Osteocyte (in vitro differentiated cells): Measurements from ENCODE around the gene HNRNPD. TPM values are rescaled to one million over a fixed set of nuclear protein-coding genes. Genes with fewer than 3 reads are reported as not detected.

Experiments used
- DNase-seq: peaks from one replicate; pipeline ENCODE4 v3.0.0; 2021; ENCODE audit warnings: mixed read lengths; ENCODE audit not compliant: unreplicated experiment; ENCODE audit errors: extremely low spot score
- H3K27ac Mint-ChIP-seq: one replicate; pipeline ENCODE4 v1.8.0; 2021; ENCODE audit warnings: mild to moderate bottlenecking, mixed read lengths; ENCODE audit not compliant: unreplicated experiment
- H3K27me3 Mint-ChIP-seq: one replicate; pipeline ENCODE4 v1.8.0; 2021; ENCODE audit warnings: mixed read lengths; ENCODE audit not compliant: unreplicated experiment
- H3K36me3 Mint-ChIP-seq: one replicate; pipeline ENCODE4 v1.8.0; 2021; ENCODE audit warnings: mixed read lengths; ENCODE audit not compliant: unreplicated experiment
- H3K4me1 Mint-ChIP-seq: one replicate; pipeline ENCODE4 v1.8.0; 2021; ENCODE audit warnings: mixed read lengths; ENCODE audit not compliant: unreplicated experiment
- H3K4me3 Mint-ChIP-seq: one replicate; pipeline ENCODE4 v1.8.0; 2021; ENCODE audit warnings: mild to moderate bottlenecking, moderate library complexity, mixed read lengths; ENCODE audit not compliant: unreplicated experiment
- H3K9me3 Mint-ChIP-seq: one replicate; pipeline ENCODE4 v1.8.0; 2021; ENCODE audit warnings: mixed read lengths; ENCODE audit not compliant: unreplicated experiment
- long read RNA-seq: library from polyadenylated mRNA; unstranded; transcript quantifications from one replicate; pipeline ENCODE4 v2.0.0, GENCODE V29; 2021
- total RNA-seq: library from RNA; stranded (reverse); gene quantifications from 2 replicates; pipeline ENCODE4 v1.2.1, GENCODE V29; 2021
- TF ChIP-seq, protein P1 (sequence below): fragments of 200-600 bp; sonication (generic); IDR thresholded peaks from 2 replicates; pipeline ENCODE4 v1.5.0; 2021; ENCODE audit warnings: antibody characterized with exemption, mild to moderate bottlenecking, moderate library complexity

HNRNPD gene, protein sequence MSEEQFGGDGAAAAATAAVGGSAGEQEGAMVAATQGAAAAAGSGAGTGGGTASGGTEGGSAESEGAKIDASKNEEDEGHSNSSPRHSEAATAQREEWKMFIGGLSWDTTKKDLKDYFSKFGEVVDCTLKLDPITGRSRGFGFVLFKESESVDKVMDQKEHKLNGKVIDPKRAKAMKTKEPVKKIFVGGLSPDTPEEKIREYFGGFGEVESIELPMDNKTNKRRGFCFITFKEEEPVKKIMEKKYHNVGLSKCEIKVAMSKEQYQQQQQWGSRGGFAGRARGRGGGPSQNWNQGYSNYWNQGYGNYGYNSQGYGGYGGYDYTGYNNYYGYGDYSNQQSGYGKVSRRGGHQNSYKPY
- 189 and 197 TPM in 2 replicates for total RNA-seq
- long read RNA-seq, partial matches to known transcripts, result 6 of 9 reads
- long read RNA-seq, other reads (novel, unspliced or antisense), result 3 of 9 reads

DNA sequence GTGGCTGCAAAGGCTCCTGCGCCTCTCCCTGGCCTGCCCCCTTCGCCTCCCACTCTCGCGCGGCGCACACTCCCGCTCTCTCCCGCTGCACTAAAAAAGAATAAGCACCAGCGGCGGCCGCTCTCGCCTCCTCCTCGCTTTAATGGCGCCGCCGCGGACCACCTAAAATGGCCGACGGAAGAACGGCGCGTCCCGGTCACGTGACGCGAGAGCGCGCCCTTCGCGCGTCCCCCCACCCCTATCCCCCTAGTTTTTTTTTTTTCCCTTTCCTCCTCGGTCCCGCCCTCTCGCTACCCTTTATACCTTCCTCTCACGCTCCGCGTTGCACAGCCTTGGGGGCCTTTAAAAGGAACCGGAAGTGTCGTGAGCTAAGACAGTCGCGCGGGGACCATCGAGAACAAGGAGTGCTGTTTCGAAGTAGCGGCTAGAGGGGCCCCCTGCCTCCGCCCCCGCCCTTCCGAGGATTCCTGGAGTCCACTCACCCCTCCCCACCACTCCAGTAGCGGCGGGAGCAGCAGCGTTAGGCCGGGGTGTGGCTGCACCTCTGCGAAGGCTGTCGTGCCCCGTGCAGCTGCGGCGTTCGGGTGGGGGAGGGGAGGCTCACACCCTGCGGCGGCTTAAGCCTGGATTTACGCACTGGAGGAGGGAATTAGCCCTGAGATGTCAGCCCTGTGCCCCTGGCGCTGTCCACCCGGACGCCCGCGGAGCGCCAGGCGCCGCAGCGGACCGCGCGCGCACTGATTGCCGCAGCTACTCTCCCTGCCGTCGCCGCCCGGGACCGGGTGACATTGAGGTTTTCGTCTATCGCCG is at the start of gene HNRNPD:
TSS of gene HNRNPD (minus strand) at position 176 of the 810 bp plus-strand sequence. CDS start 313 bp downstream, outside the sequence.
- Mint-ChIP-seq H3K4me3 (peak within 1 kb of the TSS; percentile 92), H3K27ac (peak within 1 kb of the TSS; percentile 98), H3K4me1 (peaks cover 41% of the 10 kb centered on the region), H3K27me3 (no peaks in the 10 kb centered on the region), H3K9me3 (no peaks in the 10 kb centered on the region), H3K36me3 (peaks cover 7% of the 10 kb centered on the region)
- TF ChIP-seq, protein P1, sequence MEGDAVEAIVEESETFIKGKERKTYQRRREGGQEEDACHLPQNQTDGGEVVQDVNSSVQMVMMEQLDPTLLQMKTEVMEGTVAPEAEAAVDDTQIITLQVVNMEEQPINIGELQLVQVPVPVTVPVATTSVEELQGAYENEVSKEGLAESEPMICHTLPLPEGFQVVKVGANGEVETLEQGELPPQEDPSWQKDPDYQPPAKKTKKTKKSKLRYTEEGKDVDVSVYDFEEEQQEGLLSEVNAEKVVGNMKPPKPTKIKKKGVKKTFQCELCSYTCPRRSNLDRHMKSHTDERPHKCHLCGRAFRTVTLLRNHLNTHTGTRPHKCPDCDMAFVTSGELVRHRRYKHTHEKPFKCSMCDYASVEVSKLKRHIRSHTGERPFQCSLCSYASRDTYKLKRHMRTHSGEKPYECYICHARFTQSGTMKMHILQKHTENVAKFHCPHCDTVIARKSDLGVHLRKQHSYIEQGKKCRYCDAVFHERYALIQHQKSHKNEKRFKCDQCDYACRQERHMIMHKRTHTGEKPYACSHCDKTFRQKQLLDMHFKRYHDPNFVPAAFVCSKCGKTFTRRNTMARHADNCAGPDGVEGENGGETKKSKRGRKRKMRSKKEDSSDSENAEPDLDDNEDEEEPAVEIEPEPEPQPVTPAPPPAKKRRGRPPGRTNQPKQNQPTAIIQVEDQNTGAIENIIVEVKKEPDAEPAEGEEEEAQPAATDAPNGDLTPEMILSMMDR, result no peak
- DNase-seq, result peak; percentile 98

DNA sequence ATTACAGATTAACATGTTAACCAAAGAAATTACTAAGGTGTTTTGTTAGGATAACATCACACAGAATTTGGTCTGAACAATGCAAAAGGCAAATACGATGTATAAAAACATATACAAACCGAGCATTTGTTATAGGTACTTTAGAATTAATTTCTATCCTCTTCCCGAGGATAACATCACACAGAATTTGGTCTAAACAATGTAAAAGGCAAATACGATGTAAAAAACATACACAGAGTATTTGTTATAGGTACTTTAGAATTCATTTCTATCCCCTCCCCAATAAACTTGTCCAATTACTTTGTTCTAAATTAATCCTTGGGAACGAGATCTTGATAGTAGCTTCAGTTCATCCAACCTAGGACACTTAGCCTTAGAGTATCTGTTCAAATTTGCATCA is 48.8 kb upstream of the HNRNPD start:
- Mint-ChIP-seq H3K27ac (no peak overlapping the region), H3K27me3 (no peaks in the 10 kb centered on the region), H3K4me1 (peaks cover 29% of the 10 kb centered on the region), H3K9me3 (no peaks in the 10 kb centered on the region), H3K4me3 (no peak overlapping the region), H3K36me3 (peaks cover 54% of the 10 kb centered on the region)
- TF ChIP-seq, protein P1, result no peak
- DNase-seq, result no peak

DNA sequence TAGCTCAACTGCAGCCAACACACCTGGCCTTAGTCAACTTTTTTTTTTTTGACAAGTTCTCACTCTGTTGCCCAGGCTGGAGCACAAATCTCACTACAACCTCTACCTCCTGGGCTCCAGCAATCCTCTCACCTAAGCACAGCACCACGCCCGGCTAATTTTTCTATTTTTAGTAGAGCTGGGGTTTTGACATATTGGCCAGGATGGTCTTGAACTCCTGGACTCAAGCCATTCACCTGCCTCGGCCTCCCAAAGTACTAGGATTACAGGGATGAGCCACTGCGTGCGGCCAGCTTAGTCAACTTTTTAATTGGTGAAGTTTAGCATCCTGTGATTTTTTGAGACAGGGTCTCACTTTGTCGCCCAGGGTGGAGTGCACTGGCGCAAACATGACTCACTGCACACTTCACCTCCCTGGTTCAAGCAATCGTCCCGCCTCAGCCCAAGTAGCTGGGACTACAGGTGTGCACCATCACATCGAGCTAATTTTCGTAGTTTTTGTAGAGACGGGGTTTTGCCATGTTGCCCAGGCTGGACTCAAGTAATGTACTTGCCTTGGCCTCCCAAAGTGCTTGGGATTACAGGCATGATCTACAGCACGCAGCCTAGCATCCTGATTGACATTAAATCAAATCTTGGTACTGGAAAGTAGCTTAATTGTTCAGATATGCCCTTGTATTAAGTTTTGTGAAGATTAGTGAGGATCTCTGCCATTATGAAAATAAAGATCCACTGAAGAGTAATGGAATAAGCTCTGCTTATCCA is 48.2 kb upstream of the HNRNPD start:
- Mint-ChIP-seq H3K4me3 (no peak overlapping the region), H3K4me1 (peaks cover 23% of the 10 kb centered on the region), H3K9me3 (no peaks in the 10 kb centered on the region), H3K36me3 (peaks cover 47% of the 10 kb centered on the region), H3K27ac (no peak overlapping the region), H3K27me3 (no peaks in the 10 kb centered on the region)
- TF ChIP-seq, protein P1, result no peak
- DNase-seq, result no peak

DNA sequence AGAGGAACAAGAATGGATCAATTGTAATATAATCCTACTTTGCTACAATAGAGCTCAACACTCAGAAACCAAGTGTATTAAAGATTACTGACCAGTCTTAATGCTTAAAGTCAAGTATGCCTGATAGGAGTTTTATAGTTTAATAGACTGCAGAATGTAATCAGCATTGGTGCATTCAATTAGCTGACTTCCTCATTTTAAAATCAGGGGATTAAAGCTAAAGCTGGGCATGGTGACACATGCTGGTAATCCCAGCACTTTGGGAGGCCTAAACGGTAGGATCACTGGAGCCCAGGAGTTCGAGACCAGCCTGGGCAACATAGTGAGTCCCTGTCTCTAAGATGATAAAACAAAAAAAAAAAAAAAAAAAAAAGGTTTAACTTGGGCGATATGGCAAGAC is 45.7 kb upstream of the HNRNPD start:
- TF ChIP-seq, protein P1, result no peak
- no peak overlapping the region for H3K27ac Mint-ChIP-seq
- H3K9me3 Mint-ChIP-seq, result peaks cover 4% of the 10 kb centered on the region
- no peak for DNase-seq
- peaks cover 8% of the 10 kb centered on the region for H3K4me1 Mint-ChIP-seq
- no peak overlapping the region for H3K4me3 Mint-ChIP-seq
- peaks cover 2% of the 10 kb centered on the region for H3K27me3 Mint-ChIP-seq
- peaks cover 22% of the 10 kb centered on the region for H3K36me3 Mint-ChIP-seq
